Measurements from ENCODE around the gene SRMS.
A peak's percentile ranks its signal among the peaks of the same experiment; 100 is the strongest.

SRMS gene

DNA sequence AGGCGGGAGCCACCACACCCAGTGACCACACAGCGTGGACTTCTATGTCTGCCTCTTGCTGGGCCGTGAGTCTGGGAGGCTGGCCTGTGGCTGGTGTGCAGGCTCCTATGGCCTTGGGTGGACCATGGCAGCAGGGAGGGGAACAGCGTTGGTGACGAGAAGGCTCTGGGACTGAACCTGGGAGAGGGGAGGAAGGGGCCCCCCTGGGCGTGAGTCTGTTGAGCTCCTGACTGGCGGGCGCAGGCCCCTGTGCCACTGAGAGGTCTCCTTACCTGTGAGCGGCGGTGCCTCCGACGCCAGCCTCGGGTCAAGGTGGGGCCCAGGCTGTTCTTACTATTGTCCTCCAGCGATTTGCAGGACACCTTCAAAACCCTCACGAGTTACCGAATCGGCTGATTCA, 39.2 kb upstream of the SRMS start:
- peaks cover 53% of the 10 kb centered on the region for H3K36me3 Mint-ChIP-seq (ENCODE audit: low read depth)
- H3K4me3 Mint-ChIP-seq, result no peak overlapping the region
- H3K9me3 Mint-ChIP-seq, result no peaks in the 10 kb centered on the region
- H3K4me1 Mint-ChIP-seq (ENCODE audit: low read depth), result peaks cover 18% of the 10 kb centered on the region
- intact Hi-C loops (cut with micrococcal nuclease), result no loop called here
- H3K27ac Mint-ChIP-seq, result peak overlapping the region; percentile 85
- peaks cover 22% of the 10 kb centered on the region for H3K27me3 Mint-ChIP-seq

DNA sequence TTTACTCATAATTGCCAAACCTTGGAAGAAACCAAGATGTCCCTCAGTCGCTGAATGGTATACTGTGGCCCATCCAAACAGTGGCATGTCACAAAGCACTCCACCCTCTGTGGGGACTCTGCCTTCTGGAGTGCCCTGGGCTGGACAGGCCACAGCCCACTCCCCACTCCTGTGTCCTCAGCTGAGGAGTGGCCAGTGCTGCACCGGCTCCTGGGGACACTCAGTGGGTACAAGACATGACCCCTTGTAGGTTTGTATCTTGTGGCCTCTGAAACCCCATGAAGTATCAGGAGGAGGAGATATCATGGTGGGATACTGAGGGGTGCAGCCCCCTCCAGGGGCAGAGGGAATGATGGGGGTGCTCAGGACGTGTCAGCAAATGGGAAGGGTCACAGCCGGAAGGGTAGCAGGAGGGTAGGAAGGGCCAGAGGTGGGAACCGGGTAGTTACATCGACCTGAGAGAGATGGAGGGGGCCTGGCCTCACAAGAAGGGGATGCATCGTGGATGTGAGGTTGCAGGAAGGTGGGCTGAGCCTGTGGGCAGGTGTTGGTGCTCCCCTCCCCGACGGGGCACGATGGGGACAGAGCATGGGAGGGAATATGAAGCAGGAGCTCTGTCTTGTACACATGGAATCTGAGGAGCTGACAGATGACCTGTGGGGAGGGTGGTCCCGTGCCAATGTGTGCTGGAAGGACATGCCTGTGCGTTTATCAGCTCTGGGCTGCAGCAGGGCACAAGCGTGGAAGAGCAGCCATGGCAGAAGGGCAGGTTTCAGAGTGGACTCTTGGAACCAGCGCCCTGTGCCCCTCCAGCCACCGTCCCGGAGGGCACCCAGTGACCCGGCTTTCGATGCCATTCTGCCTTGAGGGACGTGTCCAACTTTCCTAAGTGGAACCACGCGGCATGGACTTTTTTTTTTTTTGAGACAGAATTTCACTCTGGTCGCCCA, 38.3 kb upstream of the SRMS start:
- no peak overlapping the region for H3K27ac Mint-ChIP-seq
- H3K9me3 Mint-ChIP-seq, result no peaks in the 10 kb centered on the region
- peaks cover 44% of the 10 kb centered on the region for H3K36me3 Mint-ChIP-seq (ENCODE audit: low read depth)
- H3K4me1 Mint-ChIP-seq (ENCODE audit: low read depth), result peaks cover 18% of the 10 kb centered on the region
- intact Hi-C loops (cut with micrococcal nuclease), result no loop called here
- peaks cover 30% of the 10 kb centered on the region for H3K27me3 Mint-ChIP-seq
- no peak overlapping the region for H3K4me3 Mint-ChIP-seq

DNA sequence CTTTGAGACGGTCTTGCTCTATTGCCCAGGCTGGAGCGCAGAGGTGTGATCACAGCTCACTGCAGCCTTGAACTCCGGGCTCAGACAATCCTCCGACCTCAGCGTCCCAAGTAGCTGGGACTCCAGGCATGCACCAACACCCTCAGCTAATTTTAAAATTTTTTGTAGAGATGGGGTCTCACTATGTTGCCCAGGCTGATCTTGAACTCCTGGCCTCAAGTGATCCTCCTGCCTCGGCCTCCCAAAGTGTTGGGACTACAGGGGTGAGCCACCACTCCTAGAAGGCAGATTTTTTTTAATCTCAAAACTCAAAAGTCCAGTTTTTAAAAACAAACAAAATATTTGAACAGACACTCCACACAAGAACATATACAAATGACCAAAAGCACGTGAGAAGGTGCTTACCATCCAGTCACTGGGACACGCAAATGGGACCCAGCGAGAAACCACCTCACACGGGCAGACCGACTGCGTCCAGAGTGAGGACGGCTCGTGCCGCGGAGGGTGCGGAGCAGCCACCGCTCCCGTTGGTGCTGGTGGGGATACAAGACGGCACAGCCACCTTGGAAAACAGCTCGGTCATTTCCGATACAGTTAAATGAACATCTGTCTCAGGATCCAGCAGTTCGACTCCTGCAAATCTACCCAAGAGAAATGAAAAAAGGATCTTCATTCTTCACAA, 35.0 kb upstream of the SRMS start:
- Mint-ChIP-seq H3K4me3 (no peak overlapping the region), H3K9me3 (no peaks in the 10 kb centered on the region), H3K27me3 (peaks cover 63% of the 10 kb centered on the region), H3K36me3 (ENCODE audit: low read depth) (peaks cover 16% of the 10 kb centered on the region), H3K27ac (no peak overlapping the region), H3K4me1 (ENCODE audit: low read depth) (peaks cover 20% of the 10 kb centered on the region)
- intact Hi-C loops (cut with micrococcal nuclease), result no loop called here

DNA sequence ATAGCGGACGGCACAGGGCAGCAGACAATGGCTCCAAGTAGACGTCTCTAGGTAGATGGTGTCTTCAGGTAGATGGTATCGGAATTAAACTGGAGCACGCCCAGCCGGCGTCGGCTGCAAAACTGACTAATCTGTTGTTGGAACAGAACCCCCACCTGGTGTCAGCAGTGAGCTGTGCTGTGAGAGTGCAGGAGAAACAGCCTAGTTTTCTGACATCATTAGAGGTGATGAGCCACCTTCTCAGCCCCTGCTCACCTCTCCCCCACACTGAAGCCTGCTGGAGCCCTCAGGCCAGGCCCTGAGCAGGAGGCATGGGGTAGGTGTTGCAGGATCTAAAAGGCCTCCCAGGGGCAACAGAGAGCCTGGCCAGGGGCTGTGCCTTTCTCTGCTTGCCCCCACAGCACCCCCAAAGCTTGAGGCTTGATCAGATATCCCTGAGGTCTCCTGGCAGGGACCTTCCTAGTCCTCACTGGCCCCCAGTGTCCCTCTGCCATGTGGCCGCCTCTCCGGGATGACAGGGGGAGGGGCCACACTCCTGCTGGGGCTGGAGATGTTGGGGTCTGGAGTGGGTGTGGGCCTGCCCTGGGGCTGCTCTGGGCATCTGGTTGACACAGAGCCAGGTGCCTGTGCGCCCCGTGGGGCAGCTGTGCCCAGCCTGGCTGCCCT, 33.4 kb upstream of the SRMS start:
- intact Hi-C loops (cut with micrococcal nuclease), result no loop called here
- no peak overlapping the region for H3K27ac Mint-ChIP-seq

DNA sequence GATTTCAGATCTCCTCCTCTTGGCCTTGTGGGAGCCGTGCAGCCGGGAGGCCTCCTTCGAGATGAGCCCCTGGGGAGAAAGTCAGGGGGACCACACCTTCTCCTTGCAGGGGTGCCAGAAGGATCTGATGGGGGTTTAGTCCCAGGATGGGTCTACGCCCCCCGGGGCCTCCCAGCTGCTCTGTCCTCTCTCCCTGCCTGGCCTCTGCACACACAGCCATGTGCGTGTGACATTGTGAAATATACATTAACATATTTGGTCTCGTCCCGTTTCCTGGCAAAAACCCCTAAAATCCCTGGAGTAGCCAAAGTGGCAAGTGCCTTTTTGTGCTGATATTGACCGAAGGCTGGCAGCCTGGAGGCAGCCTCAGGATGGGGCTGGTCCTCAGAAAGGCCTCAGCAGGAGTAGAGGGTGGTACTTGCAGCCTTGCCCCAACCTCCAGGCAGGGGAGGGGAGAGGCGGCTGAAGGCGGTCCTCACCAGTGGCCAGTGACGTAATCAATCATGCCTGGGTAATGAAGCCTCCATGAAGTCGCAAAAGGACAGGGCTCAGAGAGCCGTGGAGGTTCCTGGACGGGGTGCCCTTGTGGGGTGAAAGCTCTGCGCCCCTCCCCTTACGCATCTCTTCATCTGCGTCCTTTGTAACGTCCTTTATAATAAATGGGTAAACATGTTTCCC, 31.6 kb upstream of the SRMS start:
- intact Hi-C loops (cut with micrococcal nuclease), result no loop called here
- peaks cover 80% of the 10 kb centered on the region for H3K27me3 Mint-ChIP-seq
- peaks cover 14% of the 10 kb centered on the region for H3K4me1 Mint-ChIP-seq (ENCODE audit: low read depth)
- H3K4me3 Mint-ChIP-seq, result peak overlapping the region; percentile 17
- no peaks in the 10 kb centered on the region for H3K36me3 Mint-ChIP-seq (ENCODE audit: low read depth)
- no peaks in the 10 kb centered on the region for H3K9me3 Mint-ChIP-seq
- no peak overlapping the region for H3K27ac Mint-ChIP-seq

More for the DNA sequence above, 33.4 kb upstream of the SRMS start:
- Mint-ChIP-seq H3K4me3 (no peak overlapping the region), H3K36me3 (ENCODE audit: low read depth) (peaks cover 4% of the 10 kb centered on the region), H3K27me3 (peaks cover 75% of the 10 kb centered on the region), H3K9me3 (no peaks in the 10 kb centered on the region), H3K4me1 (ENCODE audit: low read depth) (peaks cover 14% of the 10 kb centered on the region)

DNA sequence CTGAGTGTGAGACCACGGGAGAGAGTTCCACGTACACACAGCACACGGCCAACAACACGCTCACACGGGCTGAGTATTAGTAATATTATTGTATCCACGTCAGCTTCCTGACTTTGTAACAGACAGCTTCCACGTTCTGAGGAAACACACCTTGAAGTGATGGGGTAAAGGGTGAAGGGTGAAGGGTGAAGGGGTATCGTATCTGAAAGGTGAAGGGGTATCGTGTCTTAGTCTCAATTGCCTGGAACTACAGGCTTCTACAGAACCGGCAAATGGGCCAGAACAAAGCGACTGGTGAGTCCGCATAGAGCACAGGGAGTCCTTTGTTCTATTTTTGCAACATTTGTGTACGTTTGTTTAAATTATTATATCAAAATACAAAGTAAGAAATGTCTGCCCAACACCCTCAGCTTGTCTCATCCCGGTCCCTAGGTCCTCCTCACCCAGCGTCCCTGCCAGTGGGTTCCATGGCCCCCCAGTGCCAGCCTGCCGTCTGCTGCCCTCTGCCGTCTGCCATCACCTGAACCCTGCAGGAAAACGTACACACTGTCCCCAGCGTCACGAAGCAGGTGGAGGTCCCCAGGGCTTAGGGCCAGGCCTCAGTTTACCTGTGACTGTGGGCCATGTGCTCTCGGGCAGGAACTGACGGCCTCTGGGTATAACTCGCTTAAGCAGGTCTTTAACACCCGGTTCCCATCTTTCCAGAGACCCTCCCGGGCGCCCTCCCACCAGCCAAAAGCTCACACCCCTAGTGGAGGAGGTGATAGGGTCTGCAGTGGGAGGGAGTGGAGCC, 30.9 kb upstream of the SRMS start:
- H3K4me1 Mint-ChIP-seq (ENCODE audit: low read depth), result peaks cover 14% of the 10 kb centered on the region
- intact Hi-C loops (cut with micrococcal nuclease), result no loop called here
- H3K4me3 Mint-ChIP-seq, result no peak overlapping the region
- peaks cover 77% of the 10 kb centered on the region for H3K27me3 Mint-ChIP-seq
- H3K27ac Mint-ChIP-seq, result no peak overlapping the region
- peaks cover 4% of the 10 kb centered on the region for H3K36me3 Mint-ChIP-seq (ENCODE audit: low read depth)
- no peaks in the 10 kb centered on the region for H3K9me3 Mint-ChIP-seq

DNA sequence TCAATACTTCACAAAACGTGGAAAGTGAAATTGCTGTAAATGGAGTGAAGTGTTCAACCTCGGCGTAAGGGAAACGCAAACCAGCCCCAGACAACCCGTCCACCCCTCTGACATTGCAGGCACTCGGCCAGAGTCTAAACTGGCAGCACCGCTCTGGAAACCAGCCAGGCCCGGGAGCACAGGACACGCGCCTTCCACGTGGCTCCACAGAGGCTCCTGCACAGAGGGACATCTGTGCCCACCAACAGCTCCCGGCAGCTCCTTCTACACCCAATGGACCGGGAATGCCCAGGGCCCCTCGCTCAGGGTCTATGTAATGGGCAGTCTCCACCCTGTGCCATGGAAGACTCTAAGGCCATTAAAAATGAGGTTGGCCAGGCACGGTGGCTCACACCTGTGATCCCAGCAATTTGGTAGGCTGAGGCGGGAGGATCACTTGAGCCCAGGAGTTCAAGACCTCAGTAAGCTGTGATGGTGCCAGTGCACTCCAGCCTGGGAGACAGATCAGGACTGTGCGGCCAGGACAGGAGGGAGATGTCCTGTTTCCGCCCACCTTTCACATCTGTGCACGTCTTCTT, 29.9 kb upstream of the SRMS start:
- Mint-ChIP-seq H3K4me1 (ENCODE audit: low read depth) (peaks cover 14% of the 10 kb centered on the region), H3K36me3 (ENCODE audit: low read depth) (peaks cover 5% of the 10 kb centered on the region), H3K4me3 (no peak overlapping the region), H3K27me3 (peaks cover 74% of the 10 kb centered on the region), H3K27ac (no peak overlapping the region), H3K9me3 (no peaks in the 10 kb centered on the region)
- intact Hi-C loops (cut with micrococcal nuclease), result no loop called here

DNA sequence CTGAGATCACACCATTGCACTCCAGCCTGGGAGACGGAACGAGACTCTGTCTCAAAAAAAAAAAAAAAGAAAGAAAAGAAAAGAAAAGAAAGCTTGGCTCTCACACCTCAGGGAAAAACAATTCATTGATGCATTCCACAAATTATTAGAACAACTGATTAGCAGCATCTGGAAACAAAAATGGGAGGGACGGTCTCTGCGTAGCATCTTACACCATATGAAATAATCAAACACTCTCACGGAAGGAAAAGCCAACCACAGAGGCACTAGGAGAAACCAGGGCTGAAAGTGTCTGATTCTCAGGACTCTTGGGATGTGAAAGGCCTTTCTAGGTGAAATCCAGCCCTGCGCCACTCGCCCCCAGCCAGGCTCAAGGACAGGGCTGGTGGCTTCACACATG, 28.8 kb upstream of the SRMS start:
- peaks cover 76% of the 10 kb centered on the region for H3K27me3 Mint-ChIP-seq
- peaks cover 14% of the 10 kb centered on the region for H3K4me1 Mint-ChIP-seq (ENCODE audit: low read depth)
- intact Hi-C loops (cut with micrococcal nuclease), result no loop called here
- no peak overlapping the region for H3K4me3 Mint-ChIP-seq
- H3K9me3 Mint-ChIP-seq, result no peaks in the 10 kb centered on the region
- H3K27ac Mint-ChIP-seq, result no peak overlapping the region
- H3K36me3 Mint-ChIP-seq (ENCODE audit: low read depth), result peaks cover 5% of the 10 kb centered on the region

DNA sequence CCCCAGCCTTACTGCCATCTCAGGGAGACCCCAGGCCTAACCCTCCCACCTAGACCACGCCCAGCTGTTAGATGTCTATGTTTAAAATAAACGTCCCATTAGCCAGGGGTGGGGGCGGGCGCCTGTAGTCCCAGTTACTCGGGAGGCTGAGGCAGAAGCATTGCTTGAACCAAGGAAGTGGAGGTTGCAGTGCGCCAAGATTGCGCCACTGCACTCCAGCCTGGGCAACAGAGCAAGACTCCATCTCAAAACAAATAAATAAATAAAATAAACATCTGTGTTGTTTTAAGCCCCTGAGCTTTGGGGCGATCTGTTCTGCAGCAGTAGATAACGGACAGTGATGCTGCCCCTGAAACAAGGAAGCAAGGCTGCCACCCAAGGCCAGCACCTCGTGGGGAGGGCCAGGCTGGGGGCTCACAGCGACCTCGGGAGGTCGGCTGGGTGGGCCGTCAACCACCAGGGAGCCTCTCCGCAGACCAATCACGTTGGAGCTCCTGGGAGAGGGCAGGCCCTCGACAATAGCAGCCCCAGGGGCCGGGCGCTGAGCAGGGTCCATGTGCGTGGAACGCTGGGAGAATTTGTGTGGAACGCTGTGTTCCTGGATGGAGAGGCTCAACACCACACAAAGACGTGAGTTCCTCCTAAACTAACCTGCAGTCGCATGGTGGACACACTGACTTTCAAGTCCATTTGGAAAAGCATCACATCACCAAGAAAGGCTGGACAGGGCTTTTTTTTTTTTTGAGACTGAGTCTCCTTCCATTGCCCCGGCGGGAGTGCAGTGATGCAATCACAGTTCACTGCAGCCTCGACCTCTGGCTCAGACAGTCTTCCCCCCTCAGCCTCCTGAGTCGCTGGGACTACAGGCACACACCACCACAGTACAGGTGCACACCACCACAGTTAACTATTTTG, 27.5 kb upstream of the SRMS start:
- Mint-ChIP-seq H3K4me1 (ENCODE audit: low read depth) (peaks cover 11% of the 10 kb centered on the region), H3K4me3 (no peak overlapping the region), H3K27me3 (peaks cover 72% of the 10 kb centered on the region), H3K27ac (peak overlapping the region; percentile 85), H3K36me3 (ENCODE audit: low read depth) (peaks cover 8% of the 10 kb centered on the region), H3K9me3 (no peaks in the 10 kb centered on the region)
- intact Hi-C loops (cut with micrococcal nuclease), result no loop called here

DNA sequence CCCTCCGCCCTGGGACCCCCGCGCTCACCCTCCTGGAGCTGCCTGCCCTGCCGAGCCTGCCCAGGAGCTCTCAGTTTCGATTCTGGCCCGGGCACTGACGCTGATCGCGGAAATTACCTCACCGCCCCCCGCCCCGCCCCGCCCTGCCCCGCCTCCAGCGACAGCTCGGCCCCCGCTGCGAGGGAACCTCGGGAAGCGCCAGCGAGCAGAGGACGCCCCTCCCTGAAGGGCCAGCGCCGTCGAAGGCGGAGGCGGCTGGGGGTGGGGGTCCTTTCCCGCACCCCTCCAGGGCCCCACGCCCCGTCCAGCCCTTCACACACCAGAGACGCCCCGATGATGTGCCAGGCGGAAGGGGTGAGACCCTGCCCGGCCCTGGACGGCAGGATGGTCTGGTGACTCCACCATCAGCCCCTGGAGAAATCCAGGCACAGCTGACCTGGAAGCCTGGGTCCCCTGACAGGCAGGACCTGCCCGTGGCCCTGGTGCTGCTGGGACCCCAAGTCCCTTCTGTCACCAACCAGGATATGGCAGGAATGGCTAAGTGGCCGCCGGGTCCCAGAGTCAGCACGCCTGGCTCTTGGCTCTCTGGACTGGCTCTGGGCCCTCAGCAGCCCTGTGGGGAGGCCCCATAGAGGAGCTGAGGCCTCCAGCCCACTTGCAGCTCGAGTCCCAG, 26.7 kb upstream of the SRMS start, which contains the start of gene HELZ2:
HELZ2 (minus strand) TSS at position 84 of the 673 bp plus-strand sequence. CDS start 1,854 bp downstream, outside the sequence.
- no peaks in the 10 kb centered on the region for H3K9me3 Mint-ChIP-seq
- intact Hi-C loops (cut with micrococcal nuclease), result no loop called here
- peaks cover 72% of the 10 kb centered on the region for H3K27me3 Mint-ChIP-seq
- H3K27ac Mint-ChIP-seq, result peak within 1 kb of the TSS; percentile 85
- peak within 1 kb of the TSS; percentile 86 for H3K4me3 Mint-ChIP-seq
- H3K36me3 Mint-ChIP-seq (ENCODE audit: low read depth), result peaks cover 16% of the 10 kb centered on the region
- H3K4me1 Mint-ChIP-seq (ENCODE audit: low read depth), result peaks cover 18% of the 10 kb centered on the region

DNA sequence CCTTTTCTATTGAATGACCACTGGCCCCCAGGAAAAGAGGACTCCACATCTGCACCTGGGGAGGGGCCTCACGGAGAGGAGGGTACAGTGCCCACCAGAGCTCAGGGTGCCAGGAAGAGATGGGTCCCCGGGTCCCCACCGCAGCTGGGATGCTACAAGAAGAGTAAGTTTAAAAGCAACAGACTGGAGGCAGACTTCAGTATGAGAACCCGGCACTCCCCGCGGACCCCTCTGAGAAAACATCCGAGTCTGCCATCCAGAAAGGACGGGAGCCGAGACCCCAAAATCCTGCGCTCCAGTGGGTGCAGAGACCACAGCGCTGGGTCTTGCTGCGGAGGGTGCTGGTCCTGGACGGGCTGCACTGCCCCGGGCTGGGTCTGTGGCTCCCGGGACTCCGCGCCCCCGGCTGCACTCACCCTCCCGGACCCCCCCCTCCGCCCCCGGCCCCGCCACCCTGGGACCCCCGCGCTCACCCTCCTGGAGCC, 26.1 kb upstream of the SRMS start:
- Mint-ChIP-seq H3K36me3 (ENCODE audit: low read depth) (peaks cover 22% of the 10 kb centered on the region), H3K4me1 (ENCODE audit: low read depth) (peaks cover 18% of the 10 kb centered on the region), H3K9me3 (no peaks in the 10 kb centered on the region), H3K4me3 (peak overlapping the region; percentile 86), H3K27me3 (peaks cover 70% of the 10 kb centered on the region), H3K27ac (peak overlapping the region; percentile 85)
- intact Hi-C loops (cut with micrococcal nuclease), result no loop called here

Data from dendritic cell treated with granulocyte-macrophage colony-stimulating factor and Interleukin-4, amounts not matched to agents 40 ng/mL and 50 ng/mL, for 4 days (primary cell).